ENCODE results near the gene CLEC16A.

DNA sequence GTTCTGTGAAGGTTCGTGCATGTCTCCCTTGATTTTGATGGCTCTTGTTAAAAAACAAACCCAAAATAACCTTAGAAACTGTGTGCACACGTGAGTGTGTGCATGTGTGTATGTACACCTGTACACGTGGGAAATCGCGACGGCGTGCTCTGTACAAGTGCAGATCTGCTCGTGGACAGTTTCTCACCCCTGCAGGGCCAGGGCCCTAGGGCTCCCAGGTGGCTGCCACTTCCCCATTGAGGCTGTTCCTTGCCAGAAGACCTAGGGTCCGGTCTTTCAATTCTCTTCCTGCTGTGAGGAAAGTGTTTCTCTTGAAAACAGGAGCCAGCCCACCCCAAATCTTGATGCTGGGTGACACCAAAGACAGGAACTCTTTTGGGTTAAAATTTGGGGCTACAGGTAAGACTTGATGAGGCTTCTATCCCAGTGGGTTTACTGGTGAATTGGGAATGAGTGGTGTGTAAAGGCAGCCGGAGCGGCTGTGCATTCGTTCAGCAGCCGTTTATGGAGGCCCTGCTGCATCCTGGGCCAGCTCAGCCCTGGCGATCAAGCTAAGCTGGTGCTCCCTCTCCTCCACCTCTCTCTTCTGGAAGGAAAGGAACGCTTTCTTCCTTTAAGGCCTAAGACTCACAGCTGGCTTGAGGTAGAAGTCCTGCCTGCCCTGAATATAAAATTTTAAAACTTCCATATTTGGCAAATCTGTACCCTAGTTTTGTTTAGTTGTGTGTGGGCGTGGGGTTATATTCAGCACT, 137.9 kb downstream of the CLEC16A start:
- TF ChIP-seq CEBPB (IDR thresholded peaks at IDR 0.05) (no peak), RAD21 (IDR thresholded peaks at IDR 0.05; ENCODE audit: low read depth) (no peak), TCF12 (IDR thresholded peaks at IDR 0.05; ENCODE audit: low read depth) (no peak), TAF1 (IDR thresholded peaks at IDR 0.05; ENCODE audit: low read depth) (no peak), YY1 (IDR thresholded peaks at IDR 0.05; ENCODE audit: low read depth) (no peak)
- TF ChIP-seq, protein P1, sequence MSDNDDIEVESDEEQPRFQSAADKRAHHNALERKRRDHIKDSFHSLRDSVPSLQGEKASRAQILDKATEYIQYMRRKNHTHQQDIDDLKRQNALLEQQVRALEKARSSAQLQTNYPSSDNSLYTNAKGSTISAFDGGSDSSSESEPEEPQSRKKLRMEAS (IDR thresholded peaks at IDR 0.05) = no peak
